Adrenal gland (tissue), 12 donors: ENCODE measurements around the gene CD80. TPM values are rescaled to one million over a fixed set of nuclear protein-coding genes. Genes with fewer than 3 reads are reported as not detected.
A peak's percentile ranks its signal among the peaks of the same experiment; 100 is the strongest.

Source experiments
- DNase-seq, 7 donors: peaks; one replicate each; pipeline ENCODE4 v3.0.0-alpha.2; 2019 to 2020
- H3K27ac ChIP-seq, 5 donors: fragments of 200-600 bp; sonication (generic) in 4 of 5; 1 replicate in 3 of 5; 2 replicates in 2 of 5; pipeline versions ENCODE4 v1.5.1 to v1.8.0; 2016 to 2020; ENCODE audit warnings: mild to moderate bottlenecking in 1 of 5
- H3K27me3 ChIP-seq: fragments of 200-600 bp; 2 replicates; pipeline ENCODE4 v1.8.0; 2021
- H3K36me3 ChIP-seq, 2 donors: fragments of 200-600 bp; replicated peaks in 1 of 2; 1 replicate in 1 of 2; 2 replicates in 1 of 2; pipeline versions ENCODE4 v1.5.1 to v1.8.0; 2018 to 2022
- H3K4me1 ChIP-seq, 2 donors: fragments of 200-600 bp; replicated peaks in 1 of 2; 1 replicate in 1 of 2; 2 replicates in 1 of 2; pipeline versions ENCODE4 v1.5.1 to v1.8.0; 2018 to 2021
- H3K4me3 ChIP-seq, 4 donors: fragments of 200-600 bp; sonication (generic) in 3 of 4; one replicate each; pipeline ENCODE4 v1.5.1; 2016 to 2018
- H3K9me3 ChIP-seq, 3 donors: fragments of 200-600 bp; sonication (generic) in 1 of 3; replicated peaks in 1 of 3; 1 replicate in 2 of 3; 2 replicates in 1 of 3; pipeline versions ENCODE4 v1.5.1 to v1.8.0; 2016 to 2021
- POLR2A ChIP-seq, 2 donors: fragments of 450-650 bp; IDR thresholded peaks; one replicate each; pipeline ENCODE4 v1.6.1; 2017; ENCODE audit warnings: antibody characterized with exemption in 2 of 2, mild to moderate bottlenecking in 2 of 2, moderate library complexity in 1 of 2
- WGBS, 4 donors: extraction: QIAGEN DNeasy Blood & Tissue Kit in 2 of 4; methylation state at CpG; one replicate each; pipeline versions ENCODE4 v1.1.5 to v1.1.7; 2013 to 2017; 5-methylcytosine and 5-hydroxymethylcytosine counted together
- intact Hi-C, 2 donors: fragments of 100-400 bp; cut with DNase I; formaldehyde crosslinking; loops; one replicate each; pipeline versions ENCODE4 v1.14.1 to v1.15.0; 2022 to 2023
- polyA plus RNA-seq, 3 donors: library from polyadenylated mRNA; stranded (reverse); fragments of 200-250 nt in 2 of 3; fragments of 350-450 nt in 1 of 3; fragmentation: Illumina TruSeq in 1 of 3; extraction: RNeasy Lipid Tissue Mini Kit (QIAGEN cat#74804) in 1 of 3; gene quantifications; one replicate each; pipeline ENCODE4 v1.2.3, GENCODE V29; 2013 to 2014
- total RNA-seq, 9 donors: library from RNA; depleted of rRNA in 4 of 9; stranded (reverse); fragments of >200 nt in 4 of 9; fragments of 120-200 nt in 1 of 9; fragmentation: NEBNext Ultra II Directional in 1 of 9; extraction: Animal tissue kit (Norgen Biotek cat#: 25700) in 1 of 9; gene quantifications; one replicate each; pipeline versions ENCODE4 v1.1.0 to v1.2.4, GENCODE V29; 2013 to 2023
- TF ChIP-seq, protein P1 (sequence below), 6 experiments: fragments of 450-650 bp in 4 of 6; fragments of 200-600 bp in 2 of 6; sonication (generic) in 1 of 6; IDR thresholded peaks; 1 replicate in 5 of 6; 2 replicates in 1 of 6; pipeline versions ENCODE4 v1.5.1 to v1.8.0; 2016 to 2021; ENCODE audit warnings: antibody characterized with exemption in 6 of 6, mild to moderate bottlenecking in 2 of 6, moderate library complexity in 1 of 6
- donor health status: healthy with polysubstance abuse.
- donor health status: Bipolar disorder and iron deficiency.
- donor health status: DM: yes; HTN: yes; CAD: no.
- donor health status: DM: no; HTN: no; CAD: no.
- donor health status: DM: no; HTN: no; CAD: no.
- donor health status: DM: yes; HTN: yes; CAD: no.

The CD80 gene
- total and polyA plus RNA-seq, 12 donors, result 0.07 to 2.0 (median 0.55) TPM; not detected in 1

DNA sequence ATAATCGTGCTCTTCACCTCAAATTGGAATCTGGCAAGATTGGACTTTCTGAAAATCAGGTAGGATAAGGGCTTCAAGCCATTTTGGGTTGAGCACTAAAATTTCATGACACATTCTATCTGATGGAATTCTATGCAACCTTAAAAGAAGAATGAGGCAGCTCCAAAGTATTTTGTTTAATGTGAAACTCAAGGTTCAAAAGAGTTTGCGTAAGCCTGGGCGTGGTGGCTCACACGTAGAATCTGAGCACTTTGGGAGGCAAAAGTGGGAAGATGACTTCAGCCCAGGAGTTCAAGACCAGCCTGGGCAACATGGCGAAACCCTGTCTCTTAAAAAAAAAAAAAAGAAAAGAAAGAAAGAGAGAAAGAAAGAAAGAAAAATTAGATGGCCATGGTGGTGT lies 34.7 kb upstream of the CD80 start:
- Histone ChIP-seq H3K4me1 (no peaks in the 10 kb centered on the region), H3K27ac (no peak overlapping the region), H3K9me3 (no peaks in the 10 kb centered on the region), H3K36me3 (no peaks in the 10 kb centered on the region), H3K27me3 (no peaks in the 10 kb centered on the region), H3K4me3 (no peak overlapping the region)
- no peak for TF ChIP-seq POLR2A (IDR thresholded peaks at IDR 0.05)
- TF ChIP-seq, protein P1, sequence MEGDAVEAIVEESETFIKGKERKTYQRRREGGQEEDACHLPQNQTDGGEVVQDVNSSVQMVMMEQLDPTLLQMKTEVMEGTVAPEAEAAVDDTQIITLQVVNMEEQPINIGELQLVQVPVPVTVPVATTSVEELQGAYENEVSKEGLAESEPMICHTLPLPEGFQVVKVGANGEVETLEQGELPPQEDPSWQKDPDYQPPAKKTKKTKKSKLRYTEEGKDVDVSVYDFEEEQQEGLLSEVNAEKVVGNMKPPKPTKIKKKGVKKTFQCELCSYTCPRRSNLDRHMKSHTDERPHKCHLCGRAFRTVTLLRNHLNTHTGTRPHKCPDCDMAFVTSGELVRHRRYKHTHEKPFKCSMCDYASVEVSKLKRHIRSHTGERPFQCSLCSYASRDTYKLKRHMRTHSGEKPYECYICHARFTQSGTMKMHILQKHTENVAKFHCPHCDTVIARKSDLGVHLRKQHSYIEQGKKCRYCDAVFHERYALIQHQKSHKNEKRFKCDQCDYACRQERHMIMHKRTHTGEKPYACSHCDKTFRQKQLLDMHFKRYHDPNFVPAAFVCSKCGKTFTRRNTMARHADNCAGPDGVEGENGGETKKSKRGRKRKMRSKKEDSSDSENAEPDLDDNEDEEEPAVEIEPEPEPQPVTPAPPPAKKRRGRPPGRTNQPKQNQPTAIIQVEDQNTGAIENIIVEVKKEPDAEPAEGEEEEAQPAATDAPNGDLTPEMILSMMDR (IDR thresholded peaks at IDR 0.05), result no peak
- WGBS, 4 donors, result 77 to 93% (median 87%) methylated on average over 5 of the region's 5 CpGs
- DNase-seq, result no peak
- intact Hi-C loops, result loop anchor here in 1 of 2 donors (10.0 kb wide), 1 partner anchor 91 kb away; no protein-coding TSS in a partner anchor

DNA sequence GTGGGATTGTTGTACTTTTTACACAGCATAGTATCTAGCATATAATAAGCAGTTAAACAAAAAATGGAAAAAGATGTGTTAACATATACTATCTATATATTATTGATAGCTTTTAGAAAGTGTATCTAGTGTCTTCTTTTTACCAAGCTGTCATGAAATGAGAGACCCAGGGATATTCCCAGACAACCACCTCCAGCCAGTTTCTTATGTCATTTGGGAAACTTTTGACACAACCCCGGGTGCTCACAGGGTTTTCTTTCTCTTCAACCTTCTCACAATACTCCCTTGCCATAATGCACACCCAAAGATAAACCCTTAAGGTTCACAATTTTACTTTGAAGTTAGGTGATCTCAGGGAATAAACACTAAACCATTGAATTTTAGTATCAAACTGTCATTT lies 33.4 kb upstream of the CD80 start:
- Histone ChIP-seq H3K36me3 (no peaks in the 10 kb centered on the region), H3K4me1 (no peaks in the 10 kb centered on the region), H3K27ac (no peak overlapping the region), H3K27me3 (no peaks in the 10 kb centered on the region), H3K9me3 (no peaks in the 10 kb centered on the region), H3K4me3 (no peak overlapping the region)
- no peak for DNase-seq
- intact Hi-C loops, result loop anchor here in 1 of 2 donors (10.0 kb wide), 1 partner anchor 92 kb away; no protein-coding TSS in a partner anchor
- 65 to 79% (median 78%) methylated on average over 1 of the region's 1 CpG for WGBS, 4 donors
- TF ChIP-seq POLR2A (IDR thresholded peaks at IDR 0.05), result no peak
- TF ChIP-seq, protein P1 (IDR thresholded peaks at IDR 0.05), result no peak

DNA sequence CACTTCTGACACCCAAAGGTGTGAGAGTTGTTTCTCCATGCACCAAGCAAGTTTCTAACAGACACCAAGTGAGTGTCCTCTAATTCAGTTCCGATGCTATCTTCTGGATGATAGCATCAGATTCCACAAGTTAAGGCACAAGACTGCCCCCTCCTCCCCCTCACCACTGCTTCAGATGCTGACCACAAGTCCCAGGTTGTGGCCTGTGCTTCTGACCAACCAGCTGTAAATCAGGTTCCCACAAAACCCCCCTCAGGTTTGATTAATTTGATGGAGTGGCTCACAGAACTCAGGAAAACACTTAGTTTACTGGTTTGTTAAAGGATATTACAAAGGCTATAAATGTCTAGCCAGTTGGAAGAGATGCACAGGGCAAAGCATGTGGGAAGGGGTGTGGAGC lies 31.3 kb upstream of the CD80 start:
- no peak overlapping the region for H3K27ac ChIP-seq
- no peak for DNase-seq
- WGBS, 4 donors, result 88 to 94% (median 90%) methylated on average over 1 of the region's 1 CpG

DNA sequence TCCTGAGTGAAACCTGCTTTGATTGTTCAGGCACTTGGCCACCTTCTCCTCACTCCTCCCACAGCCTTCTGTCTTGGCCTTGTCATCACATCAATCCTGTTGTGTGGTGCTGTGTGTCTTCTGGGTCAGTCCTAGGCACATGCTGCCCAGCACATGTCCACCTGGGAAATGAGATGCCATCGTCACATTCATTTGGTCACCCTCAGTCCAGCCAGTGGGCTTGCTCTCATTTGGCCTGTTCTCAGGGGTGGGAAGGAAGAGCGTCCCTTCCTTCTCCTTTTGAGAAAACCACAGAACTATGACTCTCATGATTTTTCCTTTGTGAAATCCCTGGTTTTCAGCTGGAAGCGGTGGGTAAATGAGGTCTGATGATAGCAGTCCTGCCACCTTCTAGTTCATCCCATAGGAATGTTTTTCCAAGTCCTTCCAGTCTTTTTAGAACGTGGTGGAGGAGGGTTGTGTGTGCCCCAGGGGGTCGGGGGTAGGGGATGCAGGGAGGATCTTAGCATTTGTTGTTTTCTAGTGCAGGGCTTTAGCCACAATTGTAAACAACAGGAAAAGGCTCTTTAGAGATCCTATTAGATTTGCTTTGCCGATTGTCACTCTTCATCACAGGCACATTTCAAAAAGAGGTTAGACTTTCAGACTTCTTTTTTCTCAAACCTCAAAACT lies 29.8 kb upstream of the CD80 start:
- Histone ChIP-seq H3K36me3 (no peaks in the 10 kb centered on the region), H3K27ac (peak overlapping the region in 1 of 5 donors; percentile 47), H3K4me1 (no peaks in the 10 kb centered on the region), H3K9me3 (no peaks in the 10 kb centered on the region), H3K4me3 (no peak overlapping the region), H3K27me3 (no peaks in the 10 kb centered on the region)
- intact Hi-C loops, result no loop called here
- WGBS, 4 donors, result 59 to 67% (median 66%) methylated on average over 6 of the region's 6 CpGs
- TF ChIP-seq POLR2A (IDR thresholded peaks at IDR 0.05), result no peak
- TF ChIP-seq, protein P1 (IDR thresholded peaks at IDR 0.05), result no peak
- peak in 4 of 7 donors; percentile 27 to 50 (median 38) for DNase-seq

More for the DNA sequence above, 31.3 kb upstream of the CD80 start:
- Histone ChIP-seq H3K4me3 (no peak overlapping the region), H3K9me3 (no peaks in the 10 kb centered on the region), H3K36me3 (no peaks in the 10 kb centered on the region), H3K4me1 (no peaks in the 10 kb centered on the region), H3K27me3 (no peaks in the 10 kb centered on the region)
- TF ChIP-seq, protein P1 (IDR thresholded peaks at IDR 0.05), result no peak
- TF ChIP-seq POLR2A (IDR thresholded peaks at IDR 0.05), result no peak
- intact Hi-C loops, result loop anchor here in 1 of 2 donors (10.0 kb wide), 1 partner anchor 94 kb away; no protein-coding TSS in a partner anchor
